Measurements from ENCODE around the gene PCCA.
"Not testable (repeated sequence)": the region's sequence is repeated elsewhere in the genome, so short reads cannot be mapped to it uniquely, and the experiment has no call there.

Gene PCCA

GRCh38 chr13:100097821-100098220 lies 8.9 kb downstream of the PCCA start:
- no peak for DNase-seq

GRCh38 chr13:100098445-100099116 lies 9.7 kb downstream of the PCCA start:
- DNase-seq = no peak

GRCh38 chr13:100099117-100099445 lies 10.2 kb downstream of the PCCA start:
- DNase-seq = not testable (repeated sequence)

GRCh38 chr13:100100115-100100879 lies 11.4 kb downstream of the PCCA start:
- DNase-seq = no peak

GRCh38 chr13:100102042-100102441 lies 13.1 kb downstream of the PCCA start:
- DNase-seq = no peak

GRCh38 chr13:100106005-100106404 lies 17.1 kb downstream of the PCCA start:
- DNase-seq = no peak

- DNase-seq = no peak
Measured at GRCh38 chr13:100106705-100107104, 17.8 kb downstream of the PCCA start.

- no peak for DNase-seq
Measured at GRCh38 chr13:100108913-100109507, 20.1 kb downstream of the PCCA start.

GRCh38 chr13:100110269-100110668 lies 21.4 kb downstream of the PCCA start:
- no peak for DNase-seq

- no peak for DNase-seq
Measured at GRCh38 chr13:100112186-100112838, 23.4 kb downstream of the PCCA start.

- DNase-seq = no peak
Measured at GRCh38 chr13:100115693-100116254, 26.9 kb downstream of the PCCA start.

GRCh38 chr13:100124265-100124664 lies 35.4 kb downstream of the PCCA start:
- DNase-seq = no peak

- DNase-seq = no peak
Measured at GRCh38 chr13:100125946-100126345, 37.1 kb downstream of the PCCA start.

GRCh38 chr13:100128373-100128772 lies 39.5 kb downstream of the PCCA start:
- no peak for DNase-seq

GRCh38 chr13:100128838-100129237 lies 39.9 kb downstream of the PCCA start:
- no peak for DNase-seq

- DNase-seq = peak; percentile 1
Measured at GRCh38 chr13:100129605-100130004, 40.7 kb downstream of the PCCA start.

- no peak for DNase-seq
Measured at GRCh38 chr13:100130092-100130491, 41.2 kb downstream of the PCCA start.

GRCh38 chr13:100130930-100131511 lies 42.1 kb downstream of the PCCA start:
- no peak for DNase-seq

- no peak for DNase-seq
Measured at GRCh38 chr13:100131863-100132574, 43.1 kb downstream of the PCCA start.

GRCh38 chr13:100138859-100139491 lies 50.1 kb downstream of the PCCA start:
- no peak for DNase-seq

GRCh38 chr13:100139817-100140216 lies 50.9 kb downstream of the PCCA start:
- DNase-seq = no peak

GRCh38 chr13:100140441-100140840 lies 51.5 kb downstream of the PCCA start:
- DNase-seq = no peak
